Measurements from ENCODE around the gene THSD4.

THSD4 gene

GRCh38 chr15:71600237-71600636, 485.0 kb downstream of the THSD4 start:
- H3K4me3 ChIP-seq (ENCODE audit: low read length) = no peak overlapping the region
- H3K27ac ChIP-seq (ENCODE audit: low read length) = no peak overlapping the region
- no peaks in the 10 kb centered on the region for H3K27me3 ChIP-seq (ENCODE audit: control insufficient read depth, insufficient read depth, low read length)
- no peak overlapping the region for H3K9ac ChIP-seq (ENCODE audit: low read length)
- no peaks in the 10 kb centered on the region for H3K9me3 ChIP-seq (ENCODE audit: control insufficient read depth, low read depth, low read length)
- peaks cover 9% of the 10 kb centered on the region for H3K4me1 ChIP-seq (ENCODE audit: control insufficient read depth, low read depth, low read length)
- H3K36me3 ChIP-seq (ENCODE audit: control insufficient read depth, low read depth, low read length) = no peaks in the 10 kb centered on the region

DNA sequence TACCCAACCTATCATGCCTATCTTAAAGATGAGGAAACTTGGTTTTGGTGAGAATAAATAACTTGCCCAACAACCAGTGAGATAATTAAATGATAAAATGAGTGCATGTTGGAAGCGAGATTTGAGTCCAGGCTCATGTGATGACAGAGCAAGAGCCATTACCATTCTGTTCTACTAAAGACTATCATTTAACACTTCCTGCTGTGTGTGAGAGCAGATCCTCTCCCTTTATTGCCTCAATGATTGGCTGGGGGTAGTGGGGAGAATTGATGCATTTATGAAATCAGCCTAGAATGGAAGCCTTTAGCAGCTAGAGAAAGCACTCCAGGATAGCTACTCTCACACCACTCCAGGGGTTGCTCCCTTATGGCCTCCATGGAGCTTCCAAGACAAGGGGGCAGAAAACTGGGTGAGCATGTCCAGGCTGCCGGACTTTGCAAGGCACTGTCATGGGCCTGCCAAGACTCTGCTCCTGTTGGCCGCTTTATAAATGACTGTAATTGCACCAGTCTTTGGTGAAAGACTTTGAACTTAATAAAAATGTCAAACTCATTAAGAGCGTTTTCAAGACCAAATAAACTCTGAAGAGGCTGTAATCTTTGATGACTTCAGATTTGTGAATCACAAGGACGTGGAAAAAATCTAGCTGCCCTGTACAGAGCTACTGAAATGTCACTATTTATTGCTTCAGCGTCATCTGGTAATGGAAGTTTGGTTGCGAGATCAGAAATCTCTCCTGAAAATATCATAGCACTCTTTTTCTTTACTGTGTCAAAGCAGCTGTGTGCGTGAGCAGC, 486.0 kb downstream of the THSD4 start:
- H3K4me3 ChIP-seq (ENCODE audit: low read length) = no peak overlapping the region
- peaks cover 9% of the 10 kb centered on the region for H3K4me1 ChIP-seq (ENCODE audit: control insufficient read depth, low read depth, low read length)
- no peaks in the 10 kb centered on the region for H3K36me3 ChIP-seq (ENCODE audit: control insufficient read depth, low read depth, low read length)
- H3K27ac ChIP-seq (ENCODE audit: low read length) = no peak overlapping the region
- H3K9me3 ChIP-seq (ENCODE audit: control insufficient read depth, low read depth, low read length) = no peaks in the 10 kb centered on the region
- H3K9ac ChIP-seq (ENCODE audit: low read length) = no peak overlapping the region
- H3K27me3 ChIP-seq (ENCODE audit: control insufficient read depth, insufficient read depth, low read length) = no peaks in the 10 kb centered on the region

- Histone ChIP-seq H3K27ac (ENCODE audit: low read length) (no peak overlapping the region), H3K4me1 (ENCODE audit: control insufficient read depth, low read depth, low read length) (peaks cover 9% of the 10 kb centered on the region), H3K9ac (ENCODE audit: low read length) (no peak overlapping the region), H3K9me3 (ENCODE audit: control insufficient read depth, low read depth, low read length) (no peaks in the 10 kb centered on the region), H3K4me3 (ENCODE audit: low read length) (no peak overlapping the region), H3K36me3 (ENCODE audit: control insufficient read depth, low read depth, low read length) (no peaks in the 10 kb centered on the region), H3K27me3 (ENCODE audit: control insufficient read depth, insufficient read depth, low read length) (no peaks in the 10 kb centered on the region)
These were observed 488.1 kb downstream of the THSD4 start for GRCh38 chr15:71603379-71603778.

DNA sequence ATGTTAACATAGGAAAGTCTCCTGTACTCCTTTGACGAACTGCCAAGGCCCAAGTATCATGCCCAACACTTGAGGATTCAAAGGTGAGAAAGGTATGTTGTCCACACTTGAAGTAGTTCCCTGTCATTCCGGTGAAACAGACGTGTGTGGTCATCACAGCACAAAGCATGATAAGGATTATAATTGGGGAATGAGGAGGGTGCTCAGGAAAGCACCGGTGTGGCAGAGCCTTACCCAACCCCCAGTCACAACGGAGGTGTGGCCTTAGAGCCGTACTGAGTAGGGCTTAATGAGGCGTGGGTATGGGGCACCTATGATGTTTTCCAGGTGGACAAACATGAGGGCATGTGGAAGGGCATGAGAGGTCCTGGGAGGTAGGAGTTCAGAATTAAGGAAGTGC, 492.1 kb downstream of the THSD4 start:
- Histone ChIP-seq H3K4me3 (ENCODE audit: low read length) (no peak overlapping the region), H3K27me3 (ENCODE audit: control insufficient read depth, insufficient read depth, low read length) (no peaks in the 10 kb centered on the region), H3K36me3 (ENCODE audit: control insufficient read depth, low read depth, low read length) (no peaks in the 10 kb centered on the region), H3K9me3 (ENCODE audit: control insufficient read depth, low read depth, low read length) (no peaks in the 10 kb centered on the region), H3K4me1 (ENCODE audit: control insufficient read depth, low read depth, low read length) (peaks cover 18% of the 10 kb centered on the region), H3K27ac (ENCODE audit: low read length) (no peak overlapping the region), H3K9ac (ENCODE audit: low read length) (no peak overlapping the region)

- H3K27me3 ChIP-seq (ENCODE audit: control insufficient read depth, insufficient read depth, low read length) = no peaks in the 10 kb centered on the region
- H3K27ac ChIP-seq (ENCODE audit: low read length) = no peak overlapping the region
- H3K4me3 ChIP-seq (ENCODE audit: low read length) = no peak overlapping the region
- H3K4me1 ChIP-seq (ENCODE audit: control insufficient read depth, low read depth, low read length) = peaks cover 25% of the 10 kb centered on the region
- no peak overlapping the region for H3K9ac ChIP-seq (ENCODE audit: low read length)
- no peaks in the 10 kb centered on the region for H3K36me3 ChIP-seq (ENCODE audit: control insufficient read depth, low read depth, low read length)
- no peaks in the 10 kb centered on the region for H3K9me3 ChIP-seq (ENCODE audit: control insufficient read depth, low read depth, low read length)
These were observed 495.7 kb downstream of the THSD4 start for GRCh38 chr15:71610728-71611552.

GRCh38 chr15:71611553-71612396, 496.5 kb downstream of the THSD4 start:
- no peak overlapping the region for H3K27ac ChIP-seq (ENCODE audit: low read length)
- H3K4me3 ChIP-seq (ENCODE audit: low read length) = no peak overlapping the region
- peaks cover 25% of the 10 kb centered on the region for H3K4me1 ChIP-seq (ENCODE audit: control insufficient read depth, low read depth, low read length)
- H3K9ac ChIP-seq (ENCODE audit: low read length) = no peak overlapping the region
- no peaks in the 10 kb centered on the region for H3K27me3 ChIP-seq (ENCODE audit: control insufficient read depth, insufficient read depth, low read length)
- no peaks in the 10 kb centered on the region for H3K36me3 ChIP-seq (ENCODE audit: control insufficient read depth, low read depth, low read length)
- H3K9me3 ChIP-seq (ENCODE audit: control insufficient read depth, low read depth, low read length) = no peaks in the 10 kb centered on the region

- Histone ChIP-seq H3K9ac (ENCODE audit: low read length) (no peak overlapping the region), H3K4me3 (ENCODE audit: low read length) (no peak overlapping the region), H3K36me3 (ENCODE audit: control insufficient read depth, low read depth, low read length) (no peaks in the 10 kb centered on the region), H3K4me1 (ENCODE audit: control insufficient read depth, low read depth, low read length) (peaks cover 25% of the 10 kb centered on the region), H3K27ac (ENCODE audit: low read length) (no peak overlapping the region), H3K27me3 (ENCODE audit: control insufficient read depth, insufficient read depth, low read length) (no peaks in the 10 kb centered on the region), H3K9me3 (ENCODE audit: control insufficient read depth, low read depth, low read length) (no peaks in the 10 kb centered on the region)
These were observed 497.1 kb downstream of the THSD4 start for GRCh38 chr15:71612397-71612722.

DNA sequence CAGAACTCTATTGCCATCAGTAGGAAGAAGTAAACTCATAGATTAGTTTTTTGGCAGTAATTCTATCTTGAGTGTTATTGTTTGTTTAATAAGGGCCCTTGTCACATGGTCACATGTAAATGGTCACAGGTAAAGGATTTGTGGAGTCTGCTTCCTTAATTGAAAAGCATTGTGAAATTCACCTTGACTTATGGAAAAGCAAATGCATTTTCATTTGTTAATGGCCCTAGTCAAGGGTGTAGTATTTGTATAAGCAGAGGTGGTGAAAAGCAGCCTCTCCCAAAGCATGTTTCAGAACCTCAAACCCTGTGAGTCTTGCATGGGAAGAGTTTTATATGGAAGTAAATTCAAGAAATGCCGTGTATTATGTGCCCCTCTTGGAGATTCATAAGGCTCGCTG, 497.6 kb downstream of the THSD4 start:
- no peaks in the 10 kb centered on the region for H3K27me3 ChIP-seq (ENCODE audit: control insufficient read depth, insufficient read depth, low read length)
- no peaks in the 10 kb centered on the region for H3K9me3 ChIP-seq (ENCODE audit: control insufficient read depth, low read depth, low read length)
- H3K36me3 ChIP-seq (ENCODE audit: control insufficient read depth, low read depth, low read length) = no peaks in the 10 kb centered on the region
- peaks cover 25% of the 10 kb centered on the region for H3K4me1 ChIP-seq (ENCODE audit: control insufficient read depth, low read depth, low read length)
- H3K9ac ChIP-seq (ENCODE audit: low read length) = no peak overlapping the region
- no peak overlapping the region for H3K4me3 ChIP-seq (ENCODE audit: low read length)
- no peak overlapping the region for H3K27ac ChIP-seq (ENCODE audit: low read length)

DNA sequence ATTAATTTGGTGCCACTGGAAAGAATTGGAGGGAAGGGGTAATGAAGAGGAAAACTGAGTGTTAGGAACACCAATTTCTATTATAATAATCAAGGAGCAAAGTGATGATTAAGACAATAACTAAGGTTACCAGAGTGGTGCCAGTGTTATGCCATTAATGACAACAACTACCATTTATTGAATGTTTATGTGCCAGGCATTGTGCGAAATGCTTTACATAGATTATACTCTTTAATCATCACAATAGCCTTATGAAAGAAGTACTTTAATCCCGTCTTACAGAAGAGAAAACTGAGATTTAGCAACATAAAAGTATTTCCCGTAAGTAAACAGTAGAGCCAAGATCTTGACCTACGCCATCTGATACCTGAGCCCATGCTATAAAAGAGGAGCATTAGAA, 507.8 kb downstream of the THSD4 start:
- no peak overlapping the region for H3K27ac ChIP-seq (ENCODE audit: low read length)
- no peaks in the 10 kb centered on the region for H3K9me3 ChIP-seq (ENCODE audit: control insufficient read depth, low read depth, low read length)
- no peaks in the 10 kb centered on the region for H3K36me3 ChIP-seq (ENCODE audit: control insufficient read depth, low read depth, low read length)
- no peaks in the 10 kb centered on the region for H3K27me3 ChIP-seq (ENCODE audit: control insufficient read depth, insufficient read depth, low read length)
- no peak overlapping the region for H3K4me3 ChIP-seq (ENCODE audit: low read length)
- no peak overlapping the region for H3K9ac ChIP-seq (ENCODE audit: low read length)
- no peaks in the 10 kb centered on the region for H3K4me1 ChIP-seq (ENCODE audit: control insufficient read depth, low read depth, low read length)

- Histone ChIP-seq H3K4me1 (ENCODE audit: control insufficient read depth, low read depth, low read length) (peaks cover 18% of the 10 kb centered on the region), H3K27ac (ENCODE audit: low read length) (no peak overlapping the region), H3K4me3 (ENCODE audit: low read length) (no peak overlapping the region), H3K9ac (ENCODE audit: low read length) (no peak overlapping the region), H3K36me3 (ENCODE audit: control insufficient read depth, low read depth, low read length) (no peaks in the 10 kb centered on the region), H3K9me3 (ENCODE audit: control insufficient read depth, low read depth, low read length) (no peaks in the 10 kb centered on the region), H3K27me3 (ENCODE audit: control insufficient read depth, insufficient read depth, low read length) (no peaks in the 10 kb centered on the region)
These were observed 511.4 kb downstream of the THSD4 start for GRCh38 chr15:71626596-71627088.

DNA sequence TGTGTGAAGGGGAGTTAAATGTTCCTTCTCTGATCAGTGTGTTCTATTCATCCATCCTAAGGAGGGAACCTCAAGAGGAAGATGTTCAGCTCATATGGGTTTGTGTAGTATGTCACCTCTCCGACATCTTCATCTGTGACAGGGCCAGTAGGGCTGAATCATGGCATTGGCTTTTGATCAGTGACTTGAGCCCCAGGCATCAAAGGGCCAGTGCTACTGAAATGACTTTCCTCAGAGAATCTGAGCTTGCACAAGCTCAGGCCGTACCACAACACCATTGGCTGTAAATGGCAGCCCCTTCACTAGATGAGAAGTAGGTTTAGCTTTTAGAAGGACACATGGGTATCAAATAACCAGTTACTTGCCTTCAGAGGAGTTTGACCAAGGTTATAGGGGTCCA, 511.9 kb downstream of the THSD4 start:
- H3K9ac ChIP-seq (ENCODE audit: low read length) = no peak overlapping the region
- no peaks in the 10 kb centered on the region for H3K27me3 ChIP-seq (ENCODE audit: control insufficient read depth, insufficient read depth, low read length)
- no peak overlapping the region for H3K4me3 ChIP-seq (ENCODE audit: low read length)
- no peak overlapping the region for H3K27ac ChIP-seq (ENCODE audit: low read length)
- no peaks in the 10 kb centered on the region for H3K36me3 ChIP-seq (ENCODE audit: control insufficient read depth, low read depth, low read length)
- H3K4me1 ChIP-seq (ENCODE audit: control insufficient read depth, low read depth, low read length) = peaks cover 18% of the 10 kb centered on the region
- no peaks in the 10 kb centered on the region for H3K9me3 ChIP-seq (ENCODE audit: control insufficient read depth, low read depth, low read length)
